Gastrocnemius medialis (tissue), 4 donors: Measurements from ENCODE around the gene DERA. TPM values are rescaled to one million over a fixed set of nuclear protein-coding genes. Genes with fewer than 3 reads are reported as not detected.

Source experiments
- ATAC-seq, 2 donors: fragments of 150-250 bp; one replicate each; pipeline ENCODE4 v1.9.1; 2016
- DNase-seq, 2 donors: peaks; one replicate each; pipeline ENCODE4 v3.0.0-alpha.2; 2019
- H3K27ac ChIP-seq, 4 donors: fragments of 200-600 bp; sonication (generic); 1 replicate in 1 of 4; 2 replicates in 3 of 4; pipeline ENCODE4 v1.5.1; 2016 to 2018; ENCODE audit warnings: mild to moderate bottlenecking in 2 of 4, moderate library complexity in 1 of 4
- H3K27me3 ChIP-seq, 3 donors: fragments of 200-600 bp; sonication (generic) in 2 of 3; 1 replicate in 1 of 3; 2 replicates in 2 of 3; pipeline versions ENCODE4 v1.5.1 to v1.6.0; 2016 to 2019; ENCODE audit warnings: mild to moderate bottlenecking in 1 of 3, moderate library complexity in 1 of 3
- H3K36me3 ChIP-seq, 2 donors: fragments of 200-600 bp; sonication (generic) in 1 of 2; one replicate each; pipeline ENCODE4 v1.5.1; 2017 to 2018
- H3K4me1 ChIP-seq, 2 donors: fragments of 200-600 bp; sonication (generic) in 1 of 2; one replicate each; pipeline ENCODE4 v1.5.1; 2016 to 2017; ENCODE audit warnings: mild to moderate bottlenecking in 2 of 2
- H3K4me3 ChIP-seq, 4 donors: fragments of 200-600 bp; sonication (generic) in 3 of 4; 1 replicate in 1 of 4; 2 replicates in 3 of 4; pipeline ENCODE4 v1.5.1; 2016 to 2019; ENCODE audit warnings: mild to moderate bottlenecking in 2 of 4
- H3K9me3 ChIP-seq, 3 donors: fragments of 200-600 bp; sonication (generic) in 2 of 3; 1 replicate in 1 of 3; 2 replicates in 2 of 3; pipeline ENCODE4 v1.5.1; 2016 to 2019
- CTCF ChIP-seq, 5 experiments: fragments of 450-650 bp in 3 of 5; fragments of 200-600 bp in 2 of 5; sonication (generic) in 2 of 5; IDR thresholded peaks in 4 of 5; conservative IDR thresholded peaks in 1 of 5; 1 replicate in 4 of 5; 2 replicates in 1 of 5; pipeline ENCODE4 v1.5.1; 2016 to 2019; ENCODE audit warnings: antibody characterized with exemption in 5 of 5, mild to moderate bottlenecking in 3 of 5, moderate library complexity in 3 of 5
- POLR2A ChIP-seq, 2 donors: fragments of 450-650 bp; IDR thresholded peaks; one replicate each; pipeline ENCODE4 v1.6.1; 2017; ENCODE audit warnings: antibody characterized with exemption in 2 of 2, mild to moderate bottlenecking in 2 of 2, moderate library complexity in 2 of 2
- in situ Hi-C, 4 donors: fragments of 200-750 bp; cut with MboI; loops; one replicate each; pipeline versions ENCODE4 v1.15.0 to v1.8.0; 2017; ENCODE audit warnings: low sequenced_read_pairs in 4 of 4
- intact Hi-C: fragments of 100-400 bp; cut with DNase I; formaldehyde crosslinking; loops from one replicate; pipeline ENCODE4 v1.15.1; 2023; ENCODE audit warnings: low total_unique reads
- total RNA-seq, 4 donors: library from RNA; depleted of rRNA; stranded (reverse); fragments of >200 nt; gene quantifications; one replicate each; pipeline versions ENCODE4 v1.1.0 to v1.2.3, GENCODE V29; 2016

The DERA gene
- total RNA-seq, 4 donors from 2014 or later = 29.2 to 50.1 (median 34.3) TPM

- Histone ChIP-seq H3K27ac (no peak overlapping the region), H3K4me1 (peaks cover 0 to 8% of the 10 kb centered on the region in 2 donors), H3K27me3 (no peaks in the 10 kb centered on the region), H3K9me3 (no peaks in the 10 kb centered on the region), H3K4me3 (no peak overlapping the region), H3K36me3 (no peaks in the 10 kb centered on the region)
- DNase-seq (no peak), ATAC-seq (no peak)
- in situ Hi-C loops = no loop called here
- no peak for TF ChIP-seq POLR2A (IDR thresholded peaks at IDR 0.05)
- TF ChIP-seq CTCF (IDR thresholded peaks at IDR 0.05 in 4 of 5, conservative IDR thresholded peaks at IDR 0.05 in 1 of 5) = no peak
- intact Hi-C loops = loop anchor here (5.0 kb wide), 1 partner anchor 1644 kb away; no protein-coding TSS in a partner anchor
Measured at GRCh38 chr12:15997910-15998309, 86.8 kb downstream of the DERA start.

- no peaks in the 10 kb centered on the region for H3K4me1 ChIP-seq
- H3K36me3 ChIP-seq = no peaks in the 10 kb centered on the region
- H3K4me3 ChIP-seq = no peak overlapping the region
- no peak overlapping the region for H3K27ac ChIP-seq
- no peak for TF ChIP-seq POLR2A (IDR thresholded peaks at IDR 0.05)
- TF ChIP-seq CTCF (IDR thresholded peaks at IDR 0.05 in 4 of 5, conservative IDR thresholded peaks at IDR 0.05 in 1 of 5) = no peak
- ATAC-seq = no peak
- no peaks in the 10 kb centered on the region for H3K9me3 ChIP-seq
- H3K27me3 ChIP-seq = no peaks in the 10 kb centered on the region
- intact Hi-C loops (no loop called here), in situ Hi-C loops (no loop called here)
- DNase-seq = no peak
Measured at GRCh38 chr12:16002880-16003279, 91.7 kb downstream of the DERA start.

- no peaks in the 10 kb centered on the region for H3K27me3 ChIP-seq
- H3K4me3 ChIP-seq = no peak overlapping the region
- in situ Hi-C loops (no loop called here), intact Hi-C loops (no loop called here)
- no peaks in the 10 kb centered on the region for H3K9me3 ChIP-seq
- H3K27ac ChIP-seq = no peak overlapping the region
- no peak for ATAC-seq
- no peaks in the 10 kb centered on the region for H3K36me3 ChIP-seq
- H3K4me1 ChIP-seq = no peaks in the 10 kb centered on the region
- TF ChIP-seq POLR2A (IDR thresholded peaks at IDR 0.05) = no peak
- TF ChIP-seq CTCF (IDR thresholded peaks at IDR 0.05 in 4 of 5, conservative IDR thresholded peaks at IDR 0.05 in 1 of 5) = no peak
- no peak for DNase-seq
Measured at GRCh38 chr12:16003460-16003859, 92.3 kb downstream of the DERA start.

GRCh38 chr12:16006752-16007151, 95.6 kb downstream of the DERA start:
- ATAC-seq (no peak), DNase-seq (no peak)
- no peak for TF ChIP-seq POLR2A (IDR thresholded peaks at IDR 0.05)
- TF ChIP-seq CTCF (IDR thresholded peaks at IDR 0.05 in 4 of 5, conservative IDR thresholded peaks at IDR 0.05 in 1 of 5) = no peak
- peaks cover 3 to 5% of the 10 kb centered on the region in 2 donors for H3K4me1 ChIP-seq
- no peaks in the 10 kb centered on the region for H3K27me3 ChIP-seq
- intact Hi-C loops (no loop called here), in situ Hi-C loops (no loop called here)
- H3K4me3 ChIP-seq = no peak overlapping the region
- no peaks in the 10 kb centered on the region for H3K36me3 ChIP-seq
- H3K27ac ChIP-seq = no peak overlapping the region
- no peaks in the 10 kb centered on the region for H3K9me3 ChIP-seq

- no peaks in the 10 kb centered on the region for H3K27me3 ChIP-seq
- H3K9me3 ChIP-seq = no peaks in the 10 kb centered on the region
- intact Hi-C loops (no loop called here), in situ Hi-C loops (no loop called here)
- no peak overlapping the region for H3K27ac ChIP-seq
- ATAC-seq (no peak), DNase-seq (no peak)
- no peaks in the 10 kb centered on the region for H3K36me3 ChIP-seq
- TF ChIP-seq CTCF (IDR thresholded peaks at IDR 0.05 in 4 of 5, conservative IDR thresholded peaks at IDR 0.05 in 1 of 5) (no peak), POLR2A (IDR thresholded peaks at IDR 0.05) (no peak)
- H3K4me3 ChIP-seq = no peak overlapping the region
- peaks cover 6 to 8% of the 10 kb centered on the region in 2 donors for H3K4me1 ChIP-seq
Measured at GRCh38 chr12:16008421-16008824, 97.3 kb downstream of the DERA start.
